WTC11 (cell line): ENCODE data around the gene ARHGAP15. TPM values are rescaled to one million over a fixed set of nuclear protein-coding genes. Genes with fewer than 3 reads are reported as not detected.

Experiments used
- ATAC-seq: fragments of 200-7000 bp; cut with Tn5 transposase; 2 replicates; pipeline ENCODE4 v1.10.0; 2021; ENCODE audit warnings: mild to moderate bottlenecking, moderate library complexity
- CTCF ChIA-PET: fragments of 300-600 bp; sonication (Branson Sonifier 250); formaldehyde crosslinking; loops from one replicate; lab custom pipeline; 2021; ENCODE audit warnings: antibody characterized with exemption; lab: Charles Lee
- POLR2A ChIA-PET: fragments of 350-600 bp; sonication (Branson Sonifier 250); formaldehyde crosslinking; loops from one replicate; lab custom pipeline; 2021; ENCODE audit warnings: antibody characterized with exemption; lab: Charles Lee
- DNase-seq: peaks from one replicate; pipeline ENCODE4 v3.0.0; 2021; ENCODE audit warnings: low spot score
- H3K27ac Mint-ChIP-seq: 2 replicates; pipeline ENCODE4 v1.8.0; 2021; ENCODE audit warnings: mixed read lengths
- H3K27me3 Mint-ChIP-seq: 2 replicates; pipeline ENCODE4 v1.8.0; 2021; ENCODE audit warnings: low read depth, mild to moderate bottlenecking, moderate library complexity, mixed read lengths
- H3K36me3 Mint-ChIP-seq: 2 replicates; pipeline ENCODE4 v1.8.0; 2021; ENCODE audit warnings: mixed read lengths
- H3K4me1 Mint-ChIP-seq: 2 replicates; pipeline ENCODE4 v1.8.0; 2022; ENCODE audit warnings: mixed read lengths
- H3K4me3 Mint-ChIP-seq: 2 replicates; pipeline ENCODE4 v1.8.0; 2021; ENCODE audit warnings: mild to moderate bottlenecking, moderate library complexity, mixed read lengths
- H3K9me3 Mint-ChIP-seq: 2 replicates; pipeline ENCODE4 v1.8.0; 2021; ENCODE audit warnings: mixed read lengths
- ATF1 ChIP-seq: sonication (generic); formaldehyde crosslinking; IDR thresholded peaks from 2 replicates; pipeline ENCODE4 v1.8.1; 2023; ENCODE audit warnings: mild to moderate bottlenecking, moderate library complexity, missing genetic modification reagents
- ESRRA ChIP-seq: sonication (generic); formaldehyde crosslinking; IDR thresholded peaks from 2 replicates; pipeline ENCODE4 v1.8.1; 2022; ENCODE audit warnings: mild to moderate bottlenecking, missing genetic modification reagents, borderline replicate concordance
- FOXK1 ChIP-seq: sonication (generic); formaldehyde crosslinking; IDR thresholded peaks from 2 replicates; pipeline ENCODE4 v1.8.0; 2022; ENCODE audit warnings: mild to moderate bottlenecking, moderate library complexity, missing genetic modification reagents
- GABPB1 ChIP-seq: sonication (generic); formaldehyde crosslinking; IDR thresholded peaks from 2 replicates; pipeline ENCODE4 v1.8.1; 2023; ENCODE audit warnings: mild to moderate bottlenecking, missing genetic modification reagents
- GTF2I ChIP-seq: fragments of 250-450 bp; sonication (Bioruptor Pico); conservative IDR thresholded peaks from 2 replicates; pipeline ENCODE4 v1.4.0; 2021; ENCODE audit warnings: mild to moderate bottlenecking
- OVOL2 ChIP-seq: fragments of 250-450 bp; sonication (Bioruptor Pico); IDR thresholded peaks from 2 replicates; pipeline ENCODE4 v1.9.0; 2021; ENCODE audit warnings: mild to moderate bottlenecking, borderline replicate concordance
- ZNF219 ChIP-seq: sonication (generic); formaldehyde crosslinking; IDR thresholded peaks from 2 replicates; pipeline ENCODE4 v1.8.0; 2023; ENCODE audit warnings: missing genetic modification reagents, mild to moderate bottlenecking, borderline replicate concordance
- ZNF423 ChIP-seq: fragments of 250-450 bp; sonication (Bioruptor Pico); IDR thresholded peaks from 2 replicates; pipeline ENCODE4 v2.1.2; 2022; ENCODE audit warnings: mild to moderate bottlenecking, moderate library complexity
- total RNA-seq: library from RNA; stranded (reverse); gene quantifications from 3 replicates; pipeline ENCODE4 v1.2.3, GENCODE V29; 2021
- TF ChIP-seq, protein P1 (sequence below): sonication (generic); formaldehyde crosslinking; IDR thresholded peaks from 2 replicates; pipeline ENCODE4 v1.8.1; 2023; ENCODE audit warnings: mild to moderate bottlenecking, missing genetic modification reagents
- TF ChIP-seq, protein P2 (sequence below): sonication (generic); formaldehyde crosslinking; IDR thresholded peaks from 2 replicates; pipeline ENCODE4 v1.8.1; 2022; ENCODE audit warnings: low read depth, mild to moderate bottlenecking, moderate library complexity, missing genetic modification reagents, borderline replicate concordance
- TF ChIP-seq, protein P3 (sequence below): sonication (generic); formaldehyde crosslinking; IDR thresholded peaks from 2 replicates; pipeline ENCODE4 v1.8.1; 2023; ENCODE audit warnings: mild to moderate bottlenecking, missing genetic modification reagents
- TF ChIP-seq, protein P4 (sequence below): sonication (generic); formaldehyde crosslinking; IDR thresholded peaks from 2 replicates; pipeline ENCODE4 v1.8.0; 2022; ENCODE audit warnings: mild to moderate bottlenecking, missing genetic modification reagents
- TF ChIP-seq, protein P5 (sequence below): sonication (generic); formaldehyde crosslinking; IDR thresholded peaks from 2 replicates; pipeline ENCODE4 v1.8.1; 2022; ENCODE audit warnings: low read depth, missing genetic modification reagents, borderline replicate concordance

Gene ARHGAP15
- total RNA-seq, 1 experiment from 2014 or later, result 0.28 TPM

DNA sequence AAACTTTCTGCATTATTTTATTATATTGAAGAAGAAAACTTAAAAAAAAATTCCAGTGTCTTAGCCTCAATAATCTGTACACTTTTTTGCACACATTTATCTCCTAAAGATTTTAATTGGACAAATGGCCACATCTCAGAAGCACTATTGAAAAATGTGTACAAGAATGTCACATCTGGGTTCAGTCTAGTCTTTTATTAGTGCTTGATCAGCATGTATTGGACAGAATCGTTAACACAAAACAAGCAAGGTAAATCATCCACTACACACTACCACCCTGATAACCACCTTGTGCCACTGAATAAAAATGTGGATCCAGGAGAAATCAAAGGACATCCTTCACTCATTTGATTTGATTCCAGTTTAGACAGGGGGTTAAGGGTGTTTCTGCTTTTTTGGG lies 554.8 kb downstream of the ARHGAP15 start (continued):
- TF ChIP-seq ESRRA (CRISPR knock-in tag), result no peak
- TF ChIP-seq OVOL2 (CRISPR knock-in tag), result no peak
- TF ChIP-seq, protein P1, sequence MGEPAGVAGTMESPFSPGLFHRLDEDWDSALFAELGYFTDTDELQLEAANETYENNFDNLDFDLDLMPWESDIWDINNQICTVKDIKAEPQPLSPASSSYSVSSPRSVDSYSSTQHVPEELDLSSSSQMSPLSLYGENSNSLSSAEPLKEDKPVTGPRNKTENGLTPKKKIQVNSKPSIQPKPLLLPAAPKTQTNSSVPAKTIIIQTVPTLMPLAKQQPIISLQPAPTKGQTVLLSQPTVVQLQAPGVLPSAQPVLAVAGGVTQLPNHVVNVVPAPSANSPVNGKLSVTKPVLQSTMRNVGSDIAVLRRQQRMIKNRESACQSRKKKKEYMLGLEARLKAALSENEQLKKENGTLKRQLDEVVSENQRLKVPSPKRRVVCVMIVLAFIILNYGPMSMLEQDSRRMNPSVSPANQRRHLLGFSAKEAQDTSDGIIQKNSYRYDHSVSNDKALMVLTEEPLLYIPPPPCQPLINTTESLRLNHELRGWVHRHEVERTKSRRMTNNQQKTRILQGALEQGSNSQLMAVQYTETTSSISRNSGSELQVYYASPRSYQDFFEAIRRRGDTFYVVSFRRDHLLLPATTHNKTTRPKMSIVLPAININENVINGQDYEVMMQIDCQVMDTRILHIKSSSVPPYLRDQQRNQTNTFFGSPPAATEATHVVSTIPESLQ (CRISPR knock-in tag), result no peak
- TF ChIP-seq ZNF423, result no peak
- TF ChIP-seq, protein P2, sequence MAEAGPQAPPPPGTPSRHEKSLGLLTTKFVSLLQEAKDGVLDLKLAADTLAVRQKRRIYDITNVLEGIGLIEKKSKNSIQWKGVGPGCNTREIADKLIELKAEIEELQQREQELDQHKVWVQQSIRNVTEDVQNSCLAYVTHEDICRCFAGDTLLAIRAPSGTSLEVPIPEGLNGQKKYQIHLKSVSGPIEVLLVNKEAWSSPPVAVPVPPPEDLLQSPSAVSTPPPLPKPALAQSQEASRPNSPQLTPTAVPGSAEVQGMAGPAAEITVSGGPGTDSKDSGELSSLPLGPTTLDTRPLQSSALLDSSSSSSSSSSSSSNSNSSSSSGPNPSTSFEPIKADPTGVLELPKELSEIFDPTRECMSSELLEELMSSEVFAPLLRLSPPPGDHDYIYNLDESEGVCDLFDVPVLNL, result no peak
- TF ChIP-seq, protein P3, sequence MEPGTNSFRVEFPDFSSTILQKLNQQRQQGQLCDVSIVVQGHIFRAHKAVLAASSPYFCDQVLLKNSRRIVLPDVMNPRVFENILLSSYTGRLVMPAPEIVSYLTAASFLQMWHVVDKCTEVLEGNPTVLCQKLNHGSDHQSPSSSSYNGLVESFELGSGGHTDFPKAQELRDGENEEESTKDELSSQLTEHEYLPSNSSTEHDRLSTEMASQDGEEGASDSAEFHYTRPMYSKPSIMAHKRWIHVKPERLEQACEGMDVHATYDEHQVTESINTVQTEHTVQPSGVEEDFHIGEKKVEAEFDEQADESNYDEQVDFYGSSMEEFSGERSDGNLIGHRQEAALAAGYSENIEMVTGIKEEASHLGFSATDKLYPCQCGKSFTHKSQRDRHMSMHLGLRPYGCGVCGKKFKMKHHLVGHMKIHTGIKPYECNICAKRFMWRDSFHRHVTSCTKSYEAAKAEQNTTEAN, result no peak

DNA sequence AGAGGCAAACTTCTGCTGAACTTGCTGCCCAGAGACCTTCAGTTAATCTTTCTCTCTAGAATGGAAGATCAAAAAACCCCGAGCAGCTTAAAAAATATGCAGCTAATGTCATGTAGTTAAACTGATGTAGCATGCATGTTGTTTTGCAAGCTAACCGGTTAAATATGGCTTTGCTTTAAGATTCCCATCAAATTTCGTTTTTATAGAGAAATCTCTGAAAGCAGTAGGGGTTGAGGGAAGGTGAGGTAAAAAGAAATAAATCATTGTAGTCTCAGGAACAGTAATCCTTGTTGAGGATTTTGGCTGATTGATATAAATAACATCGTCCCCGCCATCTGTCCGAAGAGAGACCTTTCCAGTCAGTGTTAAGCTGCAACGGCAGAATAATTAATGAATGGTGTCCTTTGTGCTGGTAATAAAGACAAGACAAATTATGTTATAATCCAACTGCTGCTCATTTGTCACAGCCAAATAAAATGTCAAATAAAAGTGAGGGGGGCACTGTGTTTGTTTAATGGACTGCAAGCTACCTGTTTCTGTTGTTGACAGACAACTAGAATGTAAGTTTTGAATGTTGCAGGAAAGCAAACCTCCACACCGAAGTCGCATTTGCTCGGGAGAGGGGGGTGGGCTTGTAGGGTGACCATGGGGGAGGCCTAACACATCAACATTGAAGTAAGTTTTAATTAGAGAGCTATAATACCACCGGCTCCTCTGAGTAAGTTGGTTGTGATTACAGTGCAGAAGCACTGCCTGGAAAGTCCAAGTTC lies 555.5 kb downstream of the ARHGAP15 start:
- no peak for DNase-seq
- Mint-ChIP-seq H3K27ac (no peak overlapping the region), H3K9me3 (no peaks in the 10 kb centered on the region), H3K36me3 (no peaks in the 10 kb centered on the region), H3K4me3 (no peak overlapping the region), H3K4me1 (peaks cover 38% of the 10 kb centered on the region), H3K27me3 (no peaks in the 10 kb centered on the region)
- no peak for ATAC-seq
- TF ChIP-seq, protein P4, sequence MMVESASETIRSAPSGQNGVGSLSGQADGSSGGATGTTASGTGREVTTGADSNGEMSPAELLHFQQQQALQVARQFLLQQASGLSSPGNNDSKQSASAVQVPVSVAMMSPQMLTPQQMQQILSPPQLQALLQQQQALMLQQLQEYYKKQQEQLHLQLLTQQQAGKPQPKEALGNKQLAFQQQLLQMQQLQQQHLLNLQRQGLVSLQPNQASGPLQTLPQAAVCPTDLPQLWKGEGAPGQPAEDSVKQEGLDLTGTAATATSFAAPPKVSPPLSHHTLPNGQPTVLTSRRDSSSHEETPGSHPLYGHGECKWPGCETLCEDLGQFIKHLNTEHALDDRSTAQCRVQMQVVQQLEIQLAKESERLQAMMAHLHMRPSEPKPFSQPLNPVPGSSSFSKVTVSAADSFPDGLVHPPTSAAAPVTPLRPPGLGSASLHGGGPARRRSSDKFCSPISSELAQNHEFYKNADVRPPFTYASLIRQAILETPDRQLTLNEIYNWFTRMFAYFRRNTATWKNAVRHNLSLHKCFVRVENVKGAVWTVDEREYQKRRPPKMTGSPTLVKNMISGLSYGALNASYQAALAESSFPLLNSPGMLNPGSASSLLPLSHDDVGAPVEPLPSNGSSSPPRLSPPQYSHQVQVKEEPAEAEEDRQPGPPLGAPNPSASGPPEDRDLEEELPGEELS (CRISPR knock-in tag), result no peak
- TF ChIP-seq, protein P5, sequence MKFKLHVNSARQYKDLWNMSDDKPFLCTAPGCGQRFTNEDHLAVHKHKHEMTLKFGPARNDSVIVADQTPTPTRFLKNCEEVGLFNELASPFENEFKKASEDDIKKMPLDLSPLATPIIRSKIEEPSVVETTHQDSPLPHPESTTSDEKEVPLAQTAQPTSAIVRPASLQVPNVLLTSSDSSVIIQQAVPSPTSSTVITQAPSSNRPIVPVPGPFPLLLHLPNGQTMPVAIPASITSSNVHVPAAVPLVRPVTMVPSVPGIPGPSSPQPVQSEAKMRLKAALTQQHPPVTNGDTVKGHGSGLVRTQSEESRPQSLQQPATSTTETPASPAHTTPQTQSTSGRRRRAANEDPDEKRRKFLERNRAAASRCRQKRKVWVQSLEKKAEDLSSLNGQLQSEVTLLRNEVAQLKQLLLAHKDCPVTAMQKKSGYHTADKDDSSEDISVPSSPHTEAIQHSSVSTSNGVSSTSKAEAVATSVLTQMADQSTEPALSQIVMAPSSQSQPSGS (CRISPR knock-in tag), result no peak
- TF ChIP-seq FOXK1 (CRISPR knock-in tag) (no peak), ATF1 (CRISPR knock-in tag) (no peak)
- ChIA-PET POLR2A (no interaction called here), CTCF (interaction anchor here (1.4 kb wide), 1 partner anchor 9 kb away, joined by 3 read pairs; no protein-coding TSS in a partner anchor)

DNA sequence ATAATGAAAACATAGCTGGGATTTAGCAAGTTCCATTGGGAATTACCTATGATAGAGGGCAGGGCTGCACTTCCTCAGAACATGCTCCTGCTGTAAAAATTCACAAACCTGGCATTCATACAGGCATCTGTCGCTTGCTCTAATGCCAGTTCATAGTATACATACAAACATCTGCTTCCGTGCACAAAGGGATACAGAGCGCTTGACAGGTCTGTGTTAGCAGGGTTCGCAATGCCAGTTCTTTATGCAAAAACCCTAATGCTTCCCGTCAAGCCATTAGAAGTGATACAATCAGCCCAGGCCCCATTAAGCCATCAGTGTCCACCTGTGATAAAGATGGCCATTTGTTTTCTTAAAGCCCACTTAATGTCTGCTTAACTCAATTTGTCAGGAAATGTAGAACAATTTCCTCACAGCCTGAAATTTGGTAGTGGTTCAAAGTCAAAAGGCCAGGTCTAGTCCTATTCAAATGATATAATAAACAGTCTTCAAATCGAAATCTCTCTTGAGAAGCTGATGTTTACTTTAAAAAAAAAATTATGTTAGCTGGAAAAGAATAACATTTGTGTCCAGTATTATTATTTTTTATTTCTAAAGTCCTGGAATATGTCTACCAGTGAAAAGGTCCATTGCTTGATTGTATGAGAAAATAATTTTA lies 556.3 kb downstream of the ARHGAP15 start:
- no peaks in the 10 kb centered on the region for H3K27me3 Mint-ChIP-seq
- peaks cover 44% of the 10 kb centered on the region for H3K4me1 Mint-ChIP-seq
- H3K36me3 Mint-ChIP-seq, result no peaks in the 10 kb centered on the region
- H3K4me3 Mint-ChIP-seq, result no peak overlapping the region
- no peaks in the 10 kb centered on the region for H3K9me3 Mint-ChIP-seq
- H3K27ac Mint-ChIP-seq, result no peak overlapping the region
- ChIA-PET POLR2A (no interaction called here), CTCF (interaction anchor here (0.6 to 1.4 kb wide), 2 partner anchors 8 to 262 kb away, joined by 3 read pairs; no protein-coding TSS in a partner anchor)
- TF ChIP-seq GABPB1 (CRISPR knock-in tag) (no peak), OVOL2 (CRISPR knock-in tag) (no peak), ZNF219 (CRISPR knock-in tag) (no peak), GTF2I (CRISPR knock-in tag) (no peak)
- TF ChIP-seq, all 79 proteins: peak for 0
- ATAC-seq, result no peak
- DNase-seq, result no peak
